VCaP (cell line): Measurements from ENCODE around the gene PIEZO2.

Experiments
- H3K27ac ChIP-seq: fragments of 450-650 bp; 2 replicates; pipeline ENCODE4 v1.5.1; 2017
- TF ChIP-seq, protein P1 (sequence below): fragments of 450-650 bp; conservative IDR thresholded peaks from 2 replicates; pipeline ENCODE4 v1.5.1; 2017; ENCODE audit warnings: mild to moderate bottlenecking, moderate library complexity

PIEZO2 gene

DNA sequence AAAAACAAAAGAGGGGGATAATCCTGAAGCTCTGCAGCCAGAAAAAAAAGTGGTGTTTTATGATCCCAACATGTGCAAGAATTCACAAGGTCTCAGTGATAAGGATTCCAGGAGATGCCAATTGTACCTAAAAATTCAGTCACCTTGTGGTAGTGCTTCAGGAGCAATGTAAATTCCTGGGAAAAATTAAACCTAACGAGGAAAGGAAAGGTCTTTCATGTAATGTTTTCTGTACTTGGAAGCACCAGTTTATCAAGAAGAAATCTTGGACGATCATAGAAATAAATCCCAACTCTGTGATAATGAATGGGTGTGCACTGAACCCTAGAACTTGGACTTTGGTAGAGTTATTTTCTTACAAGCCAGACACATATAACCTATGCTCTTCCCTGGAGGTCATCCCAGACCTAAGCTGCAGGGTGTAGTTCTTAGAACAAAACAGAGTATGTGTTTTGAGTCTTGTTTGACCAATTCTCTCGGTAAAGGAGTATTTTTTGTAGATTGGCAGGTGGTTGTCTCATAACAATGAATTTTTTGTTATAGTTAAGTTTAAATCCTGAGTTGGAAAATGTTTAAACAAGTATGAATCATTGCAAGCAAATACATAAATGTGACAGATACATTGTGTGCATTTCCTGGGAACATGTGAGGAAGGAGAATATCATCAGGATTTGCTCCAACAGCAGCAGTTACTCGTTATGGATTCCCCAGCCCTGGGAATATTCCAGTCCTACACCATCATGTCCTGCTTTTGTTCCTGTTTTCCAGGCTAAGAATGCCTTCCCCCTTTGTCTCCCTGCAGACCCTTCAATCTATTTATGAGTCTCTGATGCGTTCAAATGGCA lies 399.0 kb downstream of the PIEZO2 start:
- TF ChIP-seq, protein P1, sequence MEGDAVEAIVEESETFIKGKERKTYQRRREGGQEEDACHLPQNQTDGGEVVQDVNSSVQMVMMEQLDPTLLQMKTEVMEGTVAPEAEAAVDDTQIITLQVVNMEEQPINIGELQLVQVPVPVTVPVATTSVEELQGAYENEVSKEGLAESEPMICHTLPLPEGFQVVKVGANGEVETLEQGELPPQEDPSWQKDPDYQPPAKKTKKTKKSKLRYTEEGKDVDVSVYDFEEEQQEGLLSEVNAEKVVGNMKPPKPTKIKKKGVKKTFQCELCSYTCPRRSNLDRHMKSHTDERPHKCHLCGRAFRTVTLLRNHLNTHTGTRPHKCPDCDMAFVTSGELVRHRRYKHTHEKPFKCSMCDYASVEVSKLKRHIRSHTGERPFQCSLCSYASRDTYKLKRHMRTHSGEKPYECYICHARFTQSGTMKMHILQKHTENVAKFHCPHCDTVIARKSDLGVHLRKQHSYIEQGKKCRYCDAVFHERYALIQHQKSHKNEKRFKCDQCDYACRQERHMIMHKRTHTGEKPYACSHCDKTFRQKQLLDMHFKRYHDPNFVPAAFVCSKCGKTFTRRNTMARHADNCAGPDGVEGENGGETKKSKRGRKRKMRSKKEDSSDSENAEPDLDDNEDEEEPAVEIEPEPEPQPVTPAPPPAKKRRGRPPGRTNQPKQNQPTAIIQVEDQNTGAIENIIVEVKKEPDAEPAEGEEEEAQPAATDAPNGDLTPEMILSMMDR, result no peak

DNA sequence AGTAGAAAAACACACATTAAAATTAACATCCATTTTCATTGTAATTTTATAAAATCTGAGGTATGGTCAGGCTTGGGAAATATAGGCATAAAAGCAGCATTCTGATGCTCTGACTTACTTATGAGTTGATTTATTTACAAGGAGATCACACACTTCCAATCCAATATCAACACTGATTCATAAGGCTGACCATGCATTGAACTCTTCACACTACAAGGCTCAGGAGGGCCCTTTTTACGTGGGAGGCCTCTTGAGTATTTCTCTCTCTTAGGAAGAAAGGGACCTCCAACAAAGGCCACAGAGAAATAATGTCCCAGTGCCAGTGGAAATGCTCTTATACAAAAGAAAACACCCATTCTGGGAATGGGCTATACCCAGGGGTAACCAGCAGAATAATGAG lies 400.7 kb downstream of the PIEZO2 start:
- TF ChIP-seq, protein P1, result no peak
- H3K27ac ChIP-seq, result no peak overlapping the region

More for the DNA sequence above, 399.0 kb downstream of the PIEZO2 start:
- H3K27ac ChIP-seq, result no peak overlapping the region

DNA sequence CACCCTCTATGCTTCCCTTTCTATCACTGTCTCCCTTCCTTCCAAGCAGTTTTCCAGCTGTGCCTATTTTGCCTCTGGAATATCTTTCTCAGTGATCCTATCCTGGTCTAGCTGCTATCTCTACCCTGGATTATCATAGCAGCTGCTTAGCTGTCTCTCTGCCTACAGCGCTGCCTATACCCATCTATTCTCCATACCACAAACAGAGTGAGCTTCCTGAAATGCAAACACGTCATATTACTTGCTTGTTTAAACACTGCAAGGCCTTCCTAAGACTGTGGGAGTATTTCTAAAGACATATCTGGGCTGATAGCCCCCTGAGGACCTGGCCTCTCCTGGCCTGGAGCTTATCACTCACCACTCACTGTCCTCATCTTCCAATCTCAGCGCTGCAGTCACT lies 403.4 kb downstream of the PIEZO2 start:
- H3K27ac ChIP-seq, result no peak overlapping the region
- TF ChIP-seq, protein P1, result no peak

DNA sequence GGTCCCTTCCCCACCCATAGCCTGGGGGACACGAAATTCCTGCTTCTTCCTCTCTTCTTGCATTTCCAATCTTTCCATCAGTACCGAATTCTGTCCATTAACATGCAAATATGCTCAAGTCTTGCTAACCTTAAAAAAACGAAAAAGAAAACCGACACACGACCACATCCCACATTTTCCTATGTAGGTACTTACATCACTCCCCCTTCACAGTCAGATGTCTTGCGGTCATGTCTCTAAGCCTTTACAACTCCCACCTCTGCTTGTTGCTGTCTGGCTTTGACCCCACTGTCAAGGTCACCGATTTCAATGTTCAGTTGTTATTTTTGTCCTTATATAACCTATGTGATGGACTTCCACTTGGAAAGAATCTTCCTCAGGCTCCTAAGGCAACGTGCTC lies 404.1 kb downstream of the PIEZO2 start:
- TF ChIP-seq, protein P1, result no peak
- H3K27ac ChIP-seq, result no peak overlapping the region

- H3K27ac ChIP-seq, result no peak overlapping the region
- TF ChIP-seq, protein P1, result no peak
These were observed 405.6 kb downstream of the PIEZO2 start for GRCh38 chr18:10743766-10744165.

GRCh38 chr18:10739152-10739551 lies 410.2 kb downstream of the PIEZO2 start:
- peak overlapping the region; percentile 53; the same call in 1 of the 2 replicates for H3K27ac ChIP-seq
- TF ChIP-seq, protein P1, result no peak

DNA sequence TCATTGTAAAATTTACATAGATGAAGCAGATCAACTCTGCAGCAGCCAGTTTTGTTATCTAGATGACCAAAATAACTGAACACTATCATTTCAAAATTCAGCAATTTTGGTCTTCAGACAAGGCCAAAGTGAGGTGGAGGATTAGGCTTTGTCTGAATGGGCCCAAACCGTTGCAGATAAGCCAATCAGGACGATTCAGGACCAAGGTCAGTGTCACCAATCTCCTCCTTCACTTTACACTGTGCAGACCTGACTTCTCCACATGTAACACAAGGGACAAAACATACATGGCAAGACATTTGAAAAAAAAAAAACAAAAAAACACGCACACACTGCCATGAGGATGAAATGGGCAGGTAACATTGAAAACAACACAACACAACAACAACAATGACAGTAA lies 412.4 kb downstream of the PIEZO2 start:
- TF ChIP-seq, protein P1, result no peak
- no peak overlapping the region for H3K27ac ChIP-seq
